Ishikawa (cell line): ENCODE results near the gene TBX15.

Source experiments
- CEBPB ChIP-seq: IDR thresholded peaks from 2 replicates; pipeline ENCODE4 v1.6.1; 2012
- EP300 ChIP-seq: IDR thresholded peaks from 2 replicates; pipeline ENCODE4 v1.6.1; 2012; ENCODE audit warnings: borderline replicate concordance
- FOXM1 ChIP-seq: IDR thresholded peaks from 2 replicates; pipeline ENCODE4 v1.6.1; 2012; ENCODE audit warnings: low read depth, borderline replicate concordance
- RAD21 ChIP-seq: IDR thresholded peaks from 2 replicates; pipeline ENCODE4 v1.6.1; 2012; ENCODE audit warnings: low read depth
- TAF1 ChIP-seq: IDR thresholded peaks from 2 replicates; pipeline ENCODE4 v1.6.1; 2012; ENCODE audit warnings: low read depth, mild to moderate bottlenecking
- USF1 ChIP-seq: IDR thresholded peaks from 2 replicates; pipeline ENCODE4 v1.6.1; 2012

DNA sequence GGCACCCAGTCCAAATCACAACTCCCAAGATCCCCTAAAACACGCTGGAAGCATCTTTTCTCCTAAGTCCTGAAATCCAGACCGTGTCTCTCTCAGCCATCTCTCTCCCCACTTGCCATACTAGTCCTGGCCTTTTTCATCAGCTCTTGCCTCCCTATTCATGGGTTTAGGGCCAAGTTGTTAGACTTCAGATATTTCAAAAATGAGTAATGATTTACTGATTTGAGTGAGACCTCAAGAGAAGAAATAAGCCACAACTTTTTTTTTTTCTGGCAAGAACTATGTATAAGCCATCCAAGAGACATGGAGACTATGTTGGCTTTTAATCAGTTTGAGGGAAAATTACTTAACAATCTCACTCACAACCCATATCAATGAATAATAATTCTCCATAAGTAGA, 62.5 kb downstream of the TBX15 start:
- TF ChIP-seq USF1 (no peak), TAF1 (no peak), RAD21 (no peak), EP300 (no peak), FOXM1 (no peak), CEBPB (no peak)
